Lung (tissue), 12 donors: ENCODE measurements around the gene HELZ2. TPM values are rescaled to one million over a fixed set of nuclear protein-coding genes. Genes with fewer than 3 reads are reported as not detected.

Experiments
- ATAC-seq: fragments of 200-7000 bp; cut with Tn5 transposase; one replicate; pipeline ENCODE4 v1.9.1; 2020; ENCODE audit warnings: moderate number of reproducible peaks; ENCODE audit not compliant: insufficient read depth, low FRiP score
- DNase-seq, 3 donors: peaks; one replicate each; pipeline ENCODE4 v3.0.0-alpha.2; 2013 to 2017
- H3K27ac ChIP-seq, 2 donors: one replicate each; pipeline ENCODE4 v1.5.1; 2013; ENCODE audit warnings: mild to moderate bottlenecking in 2 of 2, moderate library complexity in 2 of 2, control low read depth in 1 of 2, inconsistent platforms in 1 of 2, low read depth in 1 of 2, low read length in 1 of 2
- H3K27me3 ChIP-seq, 3 donors: one replicate each; pipeline ENCODE4 v1.5.1; 2013; ENCODE audit warnings: low read length in 2 of 3; ENCODE audit not compliant: control insufficient read depth in 3 of 3, insufficient read depth in 3 of 3
- H3K36me3 ChIP-seq, 4 donors: one replicate each; pipeline ENCODE4 v1.5.1; 2013; ENCODE audit warnings: low read length in 4 of 4, mild to moderate bottlenecking in 1 of 4, moderate library complexity in 1 of 4; ENCODE audit not compliant: control insufficient read depth in 4 of 4, insufficient read depth in 4 of 4
- H3K4me1 ChIP-seq, 5 donors: one replicate each; pipeline ENCODE4 v1.5.1; 2013; ENCODE audit warnings: low read length in 5 of 5, mild to moderate bottlenecking in 2 of 5, moderate library complexity in 1 of 5; ENCODE audit not compliant: control insufficient read depth in 5 of 5, insufficient read depth in 5 of 5
- H3K4me3 ChIP-seq: one replicate; pipeline ENCODE4 v1.5.1; 2013; ENCODE audit warnings: mild to moderate bottlenecking, control low read depth, moderate library complexity
- H3K9ac ChIP-seq, 2 donors: one replicate each; pipeline ENCODE4 v1.5.1; 2013; ENCODE audit warnings: low read length in 2 of 2, control low read depth in 1 of 2; ENCODE audit not compliant: insufficient read depth in 1 of 2
- H3K9me3 ChIP-seq, 4 donors: one replicate each; pipeline ENCODE4 v1.5.1; 2013; ENCODE audit warnings: low read length in 3 of 4, mild to moderate bottlenecking in 1 of 4, moderate library complexity in 1 of 4; ENCODE audit not compliant: control insufficient read depth in 4 of 4, insufficient read depth in 3 of 4
- WGBS, 2 donors: extraction: QIAGEN DNeasy Blood & Tissue Kit; methylation state at CpG; one replicate each; pipeline ENCODE4 v1.1.7; 2013; 5-methylcytosine and 5-hydroxymethylcytosine counted together
- polyA plus RNA-seq, 2 donors: library from polyadenylated mRNA; stranded (reverse); fragments of 200-250 nt; gene quantifications; one replicate each; pipeline ENCODE4 v1.2.1, GENCODE V29; 2013
- total RNA-seq, 2 donors: library from RNA; depleted of rRNA in 1 of 2; stranded (reverse); fragments of >200 nt in 1 of 2; gene quantifications; one replicate each; pipeline ENCODE4 v1.2.1, GENCODE V29; 2014 to 2021
- TF ChIP-seq, protein P1 (sequence below): IDR thresholded peaks from 2 replicates; pipeline ENCODE4 v1.5.1; 2012; ENCODE audit warnings: mild to moderate bottlenecking; ENCODE audit errors: control extremely low read depth, extremely low read depth
- donor health status: control.
- donor health status: control.
- donor health status: Bipolar disorder and iron deficiency.
- donor health status: healthy.
- donor health status: DM: yes; HTN: yes; CAD: no.

Gene HELZ2
- total and polyA plus RNA-seq, 4 donors: 9.0 to 47.2 (median 25.4) TPM

- TF ChIP-seq, protein P1, sequence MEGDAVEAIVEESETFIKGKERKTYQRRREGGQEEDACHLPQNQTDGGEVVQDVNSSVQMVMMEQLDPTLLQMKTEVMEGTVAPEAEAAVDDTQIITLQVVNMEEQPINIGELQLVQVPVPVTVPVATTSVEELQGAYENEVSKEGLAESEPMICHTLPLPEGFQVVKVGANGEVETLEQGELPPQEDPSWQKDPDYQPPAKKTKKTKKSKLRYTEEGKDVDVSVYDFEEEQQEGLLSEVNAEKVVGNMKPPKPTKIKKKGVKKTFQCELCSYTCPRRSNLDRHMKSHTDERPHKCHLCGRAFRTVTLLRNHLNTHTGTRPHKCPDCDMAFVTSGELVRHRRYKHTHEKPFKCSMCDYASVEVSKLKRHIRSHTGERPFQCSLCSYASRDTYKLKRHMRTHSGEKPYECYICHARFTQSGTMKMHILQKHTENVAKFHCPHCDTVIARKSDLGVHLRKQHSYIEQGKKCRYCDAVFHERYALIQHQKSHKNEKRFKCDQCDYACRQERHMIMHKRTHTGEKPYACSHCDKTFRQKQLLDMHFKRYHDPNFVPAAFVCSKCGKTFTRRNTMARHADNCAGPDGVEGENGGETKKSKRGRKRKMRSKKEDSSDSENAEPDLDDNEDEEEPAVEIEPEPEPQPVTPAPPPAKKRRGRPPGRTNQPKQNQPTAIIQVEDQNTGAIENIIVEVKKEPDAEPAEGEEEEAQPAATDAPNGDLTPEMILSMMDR: no peak
- no peaks in the 10 kb centered on the region for H3K4me1 ChIP-seq
- no peaks in the 10 kb centered on the region for H3K9me3 ChIP-seq
- DNase-seq: no peak
- no peak overlapping the region for H3K4me3 ChIP-seq
- H3K27ac ChIP-seq: no peak overlapping the region
- WGBS, 2 donors: 43 to 70% methylated on average over 20 of the region's 20 CpGs
- H3K27me3 ChIP-seq: no peaks in the 10 kb centered on the region
- no peak for ATAC-seq
- peaks cover 0 to 18% (median 11%) of the 10 kb centered on the region in 4 donors for H3K36me3 ChIP-seq
- no peak overlapping the region for H3K9ac ChIP-seq
Observed at GRCh38 chr20:63612276-63612931, 38.4 kb upstream of the HELZ2 start.

DNA sequence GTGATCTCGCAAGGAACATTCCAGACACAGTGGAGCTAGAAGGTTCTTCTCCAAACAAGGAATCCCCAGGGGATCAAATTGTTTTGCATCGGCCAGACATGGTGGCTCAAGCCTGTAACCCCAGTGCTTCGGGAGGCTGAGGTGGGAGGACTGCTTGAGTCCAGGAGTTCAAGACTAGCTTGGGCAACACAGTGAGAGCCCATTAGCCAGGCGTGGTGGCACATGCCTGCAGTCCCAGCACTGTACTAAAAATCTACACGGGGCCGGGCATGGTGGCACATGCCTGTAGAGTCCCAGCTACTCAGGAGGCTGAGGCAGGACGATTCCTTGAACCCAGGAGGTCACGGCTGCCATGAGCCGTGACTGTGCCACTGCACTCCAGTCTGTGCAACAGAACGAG, 37.6 kb upstream of the HELZ2 start:
- ATAC-seq (no peak), DNase-seq (no peak)
- Histone ChIP-seq H3K27me3 (no peaks in the 10 kb centered on the region), H3K4me3 (no peak overlapping the region), H3K9me3 (no peaks in the 10 kb centered on the region), H3K9ac (no peak overlapping the region), H3K27ac (no peak overlapping the region), H3K4me1 (no peaks in the 10 kb centered on the region), H3K36me3 (peaks cover 0 to 12% (median 5%) of the 10 kb centered on the region in 4 donors)
- 88 to 90% methylated on average over 10 of the region's 10 CpGs for WGBS, 2 donors
- TF ChIP-seq, protein P1: no peak

DNA sequence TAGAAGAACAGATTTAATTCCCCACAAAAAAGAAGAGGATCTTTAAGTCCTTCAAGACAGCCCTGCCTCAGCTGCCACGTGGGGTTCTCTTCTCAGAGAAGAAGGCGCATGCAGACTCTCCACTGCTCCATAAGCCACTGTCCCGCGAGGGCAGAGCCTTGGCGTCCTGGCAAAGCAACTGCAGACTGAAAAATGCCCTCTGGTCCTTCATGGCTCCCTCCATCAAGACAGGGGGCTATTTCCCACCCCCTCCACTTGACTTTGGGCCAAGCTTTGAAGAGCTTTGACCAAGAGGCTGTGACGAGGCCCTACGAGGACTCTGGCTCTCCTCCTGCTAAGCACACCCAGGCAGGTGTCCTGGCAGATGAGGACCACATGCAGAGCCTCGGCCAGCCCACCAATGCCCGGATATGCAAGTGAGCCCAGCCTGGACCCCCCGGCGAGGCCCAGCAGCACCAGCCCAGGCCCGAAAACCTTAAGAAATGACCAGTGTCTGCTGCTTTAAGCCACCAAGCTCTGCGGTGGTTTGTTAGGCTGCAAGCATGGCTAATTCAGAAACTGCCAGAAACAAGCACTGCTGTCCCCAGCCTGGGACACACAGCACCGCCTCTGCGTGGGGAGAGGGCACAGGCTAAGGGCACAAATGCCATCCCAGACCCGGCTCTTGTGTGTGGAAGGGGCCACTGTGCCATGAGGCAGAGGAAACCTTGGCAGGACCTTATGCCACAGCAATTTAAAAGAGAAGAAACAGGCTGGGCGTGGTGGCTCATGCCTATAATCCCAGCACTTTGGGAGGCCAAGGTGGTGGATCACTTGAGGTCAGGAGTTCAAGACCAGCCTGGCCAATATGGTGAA, 36.8 kb upstream of the HELZ2 start:
- Histone ChIP-seq H3K9me3 (no peaks in the 10 kb centered on the region), H3K4me1 (no peaks in the 10 kb centered on the region), H3K36me3 (peaks cover 0 to 12% (median 4%) of the 10 kb centered on the region in 4 donors), H3K27me3 (no peaks in the 10 kb centered on the region), H3K27ac (no peak overlapping the region), H3K9ac (no peak overlapping the region), H3K4me3 (no peak overlapping the region)
- ATAC-seq (no peak), DNase-seq (no peak)
- TF ChIP-seq, protein P1: no peak
- WGBS, 2 donors: 89 to 91% methylated on average over 17 of the region's 17 CpGs
